HFFc6 (cell line): ENCODE data around the gene RELN. TPM values are rescaled to one million over a fixed set of nuclear protein-coding genes. Genes with fewer than 3 reads are reported as not detected.
A peak's percentile ranks its signal among the peaks of the same experiment; 100 is the strongest.

Source experiments
- DNase-seq: peaks from one replicate; pipeline ENCODE4 v3.0.0-alpha.2; 2018
- H3K27ac Mint-ChIP-seq: 2 replicates; pipeline ENCODE4 v1.8.0; 2020; ENCODE audit warnings: mild to moderate bottlenecking, mixed read lengths
- H3K27me3 Mint-ChIP-seq: 2 replicates; pipeline ENCODE4 v1.8.0; 2021; ENCODE audit warnings: mild to moderate bottlenecking, moderate library complexity, mixed read lengths; ENCODE audit not compliant: insufficient read depth
- H3K36me3 Mint-ChIP-seq: 2 replicates; pipeline ENCODE4 v1.8.0; 2021; ENCODE audit warnings: low read depth, mixed read lengths
- H3K4me1 Mint-ChIP-seq: 2 replicates; pipeline ENCODE4 v1.8.0; 2020; ENCODE audit warnings: low read depth, mixed read lengths
- H3K4me3 Mint-ChIP-seq: 2 replicates; pipeline ENCODE4 v1.8.0; 2020; ENCODE audit warnings: mild to moderate bottlenecking, moderate library complexity, mixed read lengths
- H3K9me3 Mint-ChIP-seq: 2 replicates; pipeline ENCODE4 v1.8.0; 2020; ENCODE audit warnings: mild to moderate bottlenecking, mixed read lengths
- CTCF ChIP-seq: fragments of 200-600 bp; sonication (generic); IDR thresholded peaks from 2 replicates; pipeline ENCODE4 v1.5.0; 2021; ENCODE audit warnings: antibody characterized with exemption, mild to moderate bottlenecking
- total RNA-seq, 6 experiments: library from RNA; stranded (reverse); fragmentation: NEBNext Ultra II Directional; extraction: Animal tissue kit (Norgen Biotek cat#: 25700); gene quantifications; 2 replicates in 1 of 6; 3 replicates in 5 of 6; pipeline ENCODE4 v1.2.3, GENCODE V29; 2021

Gene RELN
- total RNA-seq, 6 experiments from 2014 or later, result 0.02 to 0.24 (median 0.03) TPM

GRCh38 chr7:103773726-103774125, 215.7 kb downstream of the RELN start:
- no peaks in the 10 kb centered on the region for H3K36me3 Mint-ChIP-seq
- DNase-seq, result no peak
- no peaks in the 10 kb centered on the region for H3K4me1 Mint-ChIP-seq
- no peaks in the 10 kb centered on the region for H3K9me3 Mint-ChIP-seq
- H3K27ac Mint-ChIP-seq, result no peak overlapping the region
- peaks cover 3% of the 10 kb centered on the region for H3K27me3 Mint-ChIP-seq
- TF ChIP-seq CTCF, result no peak
- no peak overlapping the region; the same call in 1 of the 2 replicates for H3K4me3 Mint-ChIP-seq

- H3K4me3 Mint-ChIP-seq, result peak overlapping the region; percentile 12; the same call in 1 of the 2 replicates
- H3K36me3 Mint-ChIP-seq, result no peaks in the 10 kb centered on the region
- TF ChIP-seq CTCF, result no peak
- H3K27ac Mint-ChIP-seq, result no peak overlapping the region
- peaks cover 3% of the 10 kb centered on the region for H3K27me3 Mint-ChIP-seq
- H3K9me3 Mint-ChIP-seq, result no peaks in the 10 kb centered on the region
- no peak for DNase-seq
- H3K4me1 Mint-ChIP-seq, result no peaks in the 10 kb centered on the region
Observed at GRCh38 chr7:103772171-103772773, 217.2 kb downstream of the RELN start.

GRCh38 chr7:103771294-103771693, 218.2 kb downstream of the RELN start:
- peaks cover 3% of the 10 kb centered on the region for H3K27me3 Mint-ChIP-seq
- H3K9me3 Mint-ChIP-seq, result no peaks in the 10 kb centered on the region; the same call in 1 of the 2 replicates

GRCh38 chr7:103766660-103767059, 222.8 kb downstream of the RELN start:
- no peaks in the 10 kb centered on the region; the same call in 1 of the 2 replicates for H3K9me3 Mint-ChIP-seq
- no peak for DNase-seq
- peaks cover 2% of the 10 kb centered on the region for H3K27me3 Mint-ChIP-seq
- no peak overlapping the region for H3K4me3 Mint-ChIP-seq
- no peaks in the 10 kb centered on the region for H3K36me3 Mint-ChIP-seq
- no peak for TF ChIP-seq CTCF
- H3K4me1 Mint-ChIP-seq, result no peaks in the 10 kb centered on the region
- H3K27ac Mint-ChIP-seq, result no peak overlapping the region

More at GRCh38 chr7:103771294-103771693, 218.2 kb downstream of the RELN start:
- Mint-ChIP-seq H3K27ac (no peak overlapping the region), H3K4me3 (no peak overlapping the region), H3K36me3 (no peaks in the 10 kb centered on the region), H3K4me1 (no peaks in the 10 kb centered on the region)
- no peak for TF ChIP-seq CTCF
- no peak for DNase-seq

GRCh38 chr7:103765901-103766300, 223.6 kb downstream of the RELN start:
- no peaks in the 10 kb centered on the region for H3K36me3 Mint-ChIP-seq
- H3K4me1 Mint-ChIP-seq, result no peaks in the 10 kb centered on the region
- no peak overlapping the region for H3K4me3 Mint-ChIP-seq
- H3K27me3 Mint-ChIP-seq, result no peaks in the 10 kb centered on the region; the same call in 1 of the 2 replicates
- H3K9me3 Mint-ChIP-seq, result no peaks in the 10 kb centered on the region; the same call in 1 of the 2 replicates
- no peak for DNase-seq
- TF ChIP-seq CTCF, result no peak
- H3K27ac Mint-ChIP-seq, result no peak overlapping the region
